Heart left ventricle (tissue), 13 donors: ENCODE data around the gene GBGT1.

ENCODE experiments used
- CTCF ChIP-seq, 12 donors: fragments of 200-600 bp; sonication (generic) in 4 of 12; IDR thresholded peaks; one replicate each; pipeline versions ENCODE4 v1.5.0 to v1.8.0; 2018 to 2022; ENCODE audit warnings: antibody characterized with exemption in 12 of 12, mild to moderate bottlenecking in 5 of 12
- POLR2A ChIP-seq, 2 donors: fragments of 450-650 bp; IDR thresholded peaks; one replicate each; pipeline ENCODE4 v1.6.1; 2017; ENCODE audit warnings: antibody characterized with exemption in 2 of 2, mild to moderate bottlenecking in 2 of 2, moderate library complexity in 2 of 2
- donor health status: ischemic (EF 13 %, LVEDD 7.1; RV severe dilation, severe dysfunction).
- donor health status: DM: no; HTN: yes; CAD: no.
- donor health status: DM: no; HTN: no; CAD: no.
- donor health status: ischemic (EF 25% LVEDD 6.9; RV normal size, moderate dysfunction).
- donor health status: ischemic (EF 25% LVEDD 5.7; RV mildly dilated, moderate dysfunction).
- donor health status: ischemic (EF 35%, LVEDD 5.7; RV mildly dilated, moderate dysfunction).
- donor health status: nonischemic (EF 11% LVEDD 7.7; RV severe dilation, severe dysfunction).
- donor health status: DM: yes; HTN: yes; CAD: no.
- donor health status: PGD.
- donor health status: ischemic (EF 29% LVEDD 5.4; RV normal size, mild dysfunction).
- donor health status: nonischemic (EF 23%, LVEDD 6.1; RV moderate dilation, normal function).

- TF ChIP-seq POLR2A (IDR thresholded peaks at IDR 0.05) (no peak), CTCF (IDR thresholded peaks at IDR 0.05) (no peak)
Observed at GRCh38 chr9:133140174-133140505, 23.6 kb downstream of the GBGT1 start.
